ENCODE data around the gene CCN5. TPM values are rescaled to one million over a fixed set of nuclear protein-coding genes. Genes with fewer than 3 reads are reported as not detected.
"Not testable (repeated sequence)": the region's sequence is repeated elsewhere in the genome, so short reads cannot be mapped to it uniquely, and the experiment has no call there.

CCN5 gene
- total RNA-seq, 1 experiment from 2014 or later: 0.77 TPM

- no peak for DNase-seq (ENCODE audit: low spot score)
Observed at GRCh38 chr20:44695295-44695673, 19.9 kb upstream of the CCN5 start.

GRCh38 chr20:44695674-44696300 is 19.4 kb upstream of the CCN5 start:
- DNase-seq (ENCODE audit: low spot score): no peak

GRCh38 chr20:44696315-44696714 is 18.9 kb upstream of the CCN5 start:
- DNase-seq (ENCODE audit: low spot score): no peak

- not testable (repeated sequence) for DNase-seq (ENCODE audit: low spot score)
Observed at GRCh38 chr20:44697041-44697440, 18.1 kb upstream of the CCN5 start.

GRCh38 chr20:44698351-44698750 is 16.8 kb upstream of the CCN5 start:
- no peak for DNase-seq (ENCODE audit: low spot score)

GRCh38 chr20:44700306-44700705 is 14.9 kb upstream of the CCN5 start:
- DNase-seq (ENCODE audit: low spot score): no peak

- DNase-seq (ENCODE audit: low spot score): peak; percentile 41
Observed at GRCh38 chr20:44701118-44701857, 13.9 kb upstream of the CCN5 start.

- DNase-seq (ENCODE audit: low spot score): no peak
Observed at GRCh38 chr20:44701858-44702256, 13.3 kb upstream of the CCN5 start.

GRCh38 chr20:44702776-44703175 is 12.4 kb upstream of the CCN5 start:
- peak; percentile 88 for DNase-seq (ENCODE audit: low spot score)

GRCh38 chr20:44703183-44703925 is 11.8 kb upstream of the CCN5 start:
- DNase-seq (ENCODE audit: low spot score): no peak

GRCh38 chr20:44703956-44704488 is 11.1 kb upstream of the CCN5 start:
- DNase-seq (ENCODE audit: low spot score): no peak

- no peak for DNase-seq (ENCODE audit: low spot score)
Observed at GRCh38 chr20:44704551-44704971, 10.6 kb upstream of the CCN5 start.

GRCh38 chr20:44705364-44706094 is 9.6 kb upstream of the CCN5 start:
- no peak for DNase-seq (ENCODE audit: low spot score)

GRCh38 chr20:44706301-44707017 is 8.7 kb upstream of the CCN5 start:
- no peak for DNase-seq (ENCODE audit: low spot score)

- DNase-seq (ENCODE audit: low spot score): no peak
Observed at GRCh38 chr20:44707018-44707579, 8.1 kb upstream of the CCN5 start.

GRCh38 chr20:44709380-44709779 is 5.8 kb upstream of the CCN5 start:
- no peak for DNase-seq (ENCODE audit: low spot score)

- DNase-seq (ENCODE audit: low spot score): no peak
Observed at GRCh38 chr20:44709797-44710196, 5.4 kb upstream of the CCN5 start.

GRCh38 chr20:44711237-44711636 is 3.9 kb upstream of the CCN5 start:
- DNase-seq (ENCODE audit: low spot score): no peak

GRCh38 chr20:44714102-44714700 is 968 bp upstream of the CCN5 start:
- no peak for DNase-seq (ENCODE audit: low spot score)

GRCh38 chr20:44715499-44716308 is 535 bp downstream of the CCN5 start:
- no peak for DNase-seq (ENCODE audit: low spot score)
